ENCODE data around the gene ZNF276.

DNA sequence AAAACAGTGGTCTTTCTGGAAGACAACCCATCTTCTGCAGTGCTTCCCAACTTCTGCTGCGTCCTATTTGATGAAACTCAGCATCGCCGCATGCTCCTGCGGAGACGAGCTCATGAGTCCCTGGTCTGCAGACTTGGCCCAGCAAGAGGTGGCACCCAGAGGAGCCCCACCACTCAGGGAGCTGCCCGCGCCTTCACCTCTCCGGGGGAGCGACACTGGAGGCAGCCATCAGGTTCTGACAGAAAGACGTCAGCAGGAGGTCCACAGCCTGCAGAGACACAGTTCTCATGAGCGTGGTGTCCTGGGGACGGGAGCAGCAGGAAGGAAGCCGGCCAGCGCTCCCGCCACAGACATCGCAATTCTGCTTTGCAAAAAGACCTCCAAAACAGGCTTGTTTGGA lies 49.0 kb downstream of the ZNF276 start:
- no peak for TF ChIP-seq CTCF (IDR thresholded peaks at IDR 0.05)
- no peak for TF ChIP-seq EP300 (IDR thresholded peaks at IDR 0.05)
- no peak for TF ChIP-seq POLR2A (IDR thresholded peaks at IDR 0.05)
- no peak for TF ChIP-seq POLR2AphosphoS5 (IDR thresholded peaks at IDR 0.05)

Data from gastroesophageal sphincter (tissue), 3 donors.